Astrocyte of the cerebellum (primary cell): ENCODE measurements around the gene CD180.

Experiments used
- DNase-seq: peaks from one replicate; pipeline ENCODE4 v3.0.0-alpha.2; 2011; ENCODE audit warnings: low read depth
- H3K4me3 ChIP-seq: 2 replicates; pipeline ENCODE4 v1.5.1; 2011; ENCODE audit warnings: mild to moderate bottlenecking, low read depth, low read length, moderate library complexity
- CTCF ChIP-seq: IDR thresholded peaks from 2 replicates; pipeline ENCODE4 v1.5.1; 2012; ENCODE audit warnings: low read length, low read depth, moderate library complexity, mild to moderate bottlenecking; ENCODE audit errors: missing control alignments
- in situ Hi-C: cut with HindIII; loops from 2 replicates; pipeline ENCODE4 v1.10.0; 2017; ENCODE audit warnings: low sequenced_read_pairs

Gene CD180

GRCh38 chr5:67196537-67197059, at the start of gene CD180:
TSS of gene CD180 (minus strand) at chr5:67196799. CDS start at chr5:67196641, 158 bp downstream.
- TF ChIP-seq CTCF = no peak
- no peak within 1 kb of the TSS for H3K4me3 ChIP-seq
- DNase-seq = peak; percentile 20
- in situ Hi-C loops = no loop called here

GRCh38 chr5:67246108-67246507, 49.5 kb upstream of the CD180 start:
- DNase-seq = peak; percentile 92
- H3K4me3 ChIP-seq = no peak overlapping the region
- TF ChIP-seq CTCF = peak; percentile 36
- in situ Hi-C loops = no loop called here

GRCh38 chr5:67245259-67245846, 48.8 kb upstream of the CD180 start:
- in situ Hi-C loops = no loop called here

GRCh38 chr5:67244345-67244793, 47.8 kb upstream of the CD180 start:
- in situ Hi-C loops = no loop called here
- no peak for DNase-seq
- TF ChIP-seq CTCF = no peak
- H3K4me3 ChIP-seq = no peak overlapping the region

More at GRCh38 chr5:67245259-67245846, 48.8 kb upstream of the CD180 start:
- no peak for DNase-seq
- H3K4me3 ChIP-seq = no peak overlapping the region
- TF ChIP-seq CTCF = no peak

- in situ Hi-C loops = no loop called here
- no peak for DNase-seq
- TF ChIP-seq CTCF = no peak
- no peak overlapping the region for H3K4me3 ChIP-seq
These were observed 47.3 kb upstream of the CD180 start for GRCh38 chr5:67243944-67244343.

- no peak for TF ChIP-seq CTCF
- no peak overlapping the region for H3K4me3 ChIP-seq
- DNase-seq = no peak
- in situ Hi-C loops = no loop called here
These were observed 46.8 kb upstream of the CD180 start for GRCh38 chr5:67243349-67243748.

- in situ Hi-C loops = no loop called here
- no peak overlapping the region for H3K4me3 ChIP-seq
- no peak for DNase-seq
- no peak for TF ChIP-seq CTCF
These were observed 44.7 kb upstream of the CD180 start for GRCh38 chr5:67241326-67241725.
